ENCODE measurements around the gene SUMO3. TPM values are rescaled to one million over a fixed set of nuclear protein-coding genes. Genes with fewer than 3 reads are reported as not detected.

SUMO3 gene
- total and polyA plus RNA-seq, 2 donors (not counting 1 experiment from before 2014, with no cell fraction given): 96.3 to 190 TPM

DNA sequence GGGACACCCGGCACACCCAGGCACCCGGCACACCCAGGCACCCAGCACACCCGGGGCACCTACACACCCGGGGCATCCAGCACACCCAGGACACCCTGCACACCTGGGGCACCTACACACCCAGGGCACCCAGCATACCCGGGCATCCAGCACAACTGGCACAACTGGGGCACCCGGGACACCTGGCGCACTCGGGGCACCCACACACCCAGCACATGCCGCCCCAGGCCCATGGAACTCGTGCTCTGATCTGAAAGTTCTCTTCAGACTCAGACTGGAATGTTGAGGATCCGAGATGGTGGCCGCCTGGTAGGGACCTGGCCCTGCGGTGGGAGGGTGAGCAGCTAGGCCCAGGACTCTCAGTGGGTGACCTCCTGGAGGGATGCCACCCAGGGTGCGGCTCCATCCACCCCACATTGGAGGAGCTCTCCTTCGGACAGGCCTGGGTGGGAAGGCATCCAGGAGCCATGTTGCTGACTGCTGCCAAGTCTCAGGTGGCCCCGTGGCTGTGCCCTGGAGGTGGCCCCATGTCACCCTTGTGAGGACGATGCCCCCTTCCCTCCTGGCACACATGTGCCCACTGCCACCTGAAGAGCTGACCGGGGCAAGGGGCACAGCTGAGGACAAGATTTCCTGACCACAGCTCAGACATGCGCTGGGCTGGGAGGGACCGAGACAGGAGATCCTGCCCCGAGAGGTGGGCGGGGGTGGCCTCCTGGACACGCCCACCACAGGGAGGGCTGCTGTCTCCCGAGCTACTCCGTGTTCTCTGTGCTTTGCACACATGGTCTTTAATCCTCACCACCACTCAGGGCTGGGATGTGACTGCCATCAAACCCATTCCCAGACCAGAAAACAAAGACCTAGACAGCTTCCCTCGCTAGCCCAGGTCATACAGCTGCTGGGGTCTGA, 53.3 kb downstream of the SUMO3 start:
- H3K9me3 ChIP-seq (ENCODE audit: control insufficient read depth, insufficient read depth, low read depth, low read length): no peaks in the 10 kb centered on the region
- no peaks in the 10 kb centered on the region for H4K20me1 ChIP-seq (ENCODE audit: control insufficient read depth, extremely low read depth, insufficient read depth, low read length)
- no peaks in the 10 kb centered on the region for H3K79me2 ChIP-seq (ENCODE audit: control insufficient read depth, insufficient read depth, low read length)
- no peak overlapping the region for H3K9ac ChIP-seq (ENCODE audit: insufficient read depth, low read length)
- TF ChIP-seq, protein P1, sequence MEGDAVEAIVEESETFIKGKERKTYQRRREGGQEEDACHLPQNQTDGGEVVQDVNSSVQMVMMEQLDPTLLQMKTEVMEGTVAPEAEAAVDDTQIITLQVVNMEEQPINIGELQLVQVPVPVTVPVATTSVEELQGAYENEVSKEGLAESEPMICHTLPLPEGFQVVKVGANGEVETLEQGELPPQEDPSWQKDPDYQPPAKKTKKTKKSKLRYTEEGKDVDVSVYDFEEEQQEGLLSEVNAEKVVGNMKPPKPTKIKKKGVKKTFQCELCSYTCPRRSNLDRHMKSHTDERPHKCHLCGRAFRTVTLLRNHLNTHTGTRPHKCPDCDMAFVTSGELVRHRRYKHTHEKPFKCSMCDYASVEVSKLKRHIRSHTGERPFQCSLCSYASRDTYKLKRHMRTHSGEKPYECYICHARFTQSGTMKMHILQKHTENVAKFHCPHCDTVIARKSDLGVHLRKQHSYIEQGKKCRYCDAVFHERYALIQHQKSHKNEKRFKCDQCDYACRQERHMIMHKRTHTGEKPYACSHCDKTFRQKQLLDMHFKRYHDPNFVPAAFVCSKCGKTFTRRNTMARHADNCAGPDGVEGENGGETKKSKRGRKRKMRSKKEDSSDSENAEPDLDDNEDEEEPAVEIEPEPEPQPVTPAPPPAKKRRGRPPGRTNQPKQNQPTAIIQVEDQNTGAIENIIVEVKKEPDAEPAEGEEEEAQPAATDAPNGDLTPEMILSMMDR (conservative IDR thresholded peaks at IDR 0.05 in 1 of 2, IDR thresholded peaks at IDR 0.05 in 1 of 2; ENCODE audit: low read depth in 1 of 2, low read length in 2 of 2): no peak
- DNase-seq (ENCODE audit: low read depth in 2 of 2): no peak
- H3K27ac ChIP-seq (ENCODE audit: insufficient read depth, low read length): no peak overlapping the region
- peaks cover under 1% of the 10 kb centered on the region for H3K36me3 ChIP-seq (ENCODE audit: control insufficient read depth, insufficient read depth, low read length)
- no peaks in the 10 kb centered on the region for H3K4me1 ChIP-seq (ENCODE audit: control insufficient read depth, extremely low read depth, insufficient read depth, low read length)
- H3K4me2 ChIP-seq (ENCODE audit: extremely low read depth, insufficient read depth, low read length): no peak overlapping the region
- H3K4me3 ChIP-seq (replicated peaks in 1 of 4; ENCODE audit: control extremely low read depth in 1 of 4, insufficient read depth in 1 of 4, low read depth in 3 of 4, low read length in 4 of 4): no peak overlapping the region
- no peak overlapping the region for H2AFZ ChIP-seq (ENCODE audit: low read length)
- H3K27me3 ChIP-seq (ENCODE audit: control insufficient read depth, insufficient read depth, low read length): no peaks in the 10 kb centered on the region

DNA sequence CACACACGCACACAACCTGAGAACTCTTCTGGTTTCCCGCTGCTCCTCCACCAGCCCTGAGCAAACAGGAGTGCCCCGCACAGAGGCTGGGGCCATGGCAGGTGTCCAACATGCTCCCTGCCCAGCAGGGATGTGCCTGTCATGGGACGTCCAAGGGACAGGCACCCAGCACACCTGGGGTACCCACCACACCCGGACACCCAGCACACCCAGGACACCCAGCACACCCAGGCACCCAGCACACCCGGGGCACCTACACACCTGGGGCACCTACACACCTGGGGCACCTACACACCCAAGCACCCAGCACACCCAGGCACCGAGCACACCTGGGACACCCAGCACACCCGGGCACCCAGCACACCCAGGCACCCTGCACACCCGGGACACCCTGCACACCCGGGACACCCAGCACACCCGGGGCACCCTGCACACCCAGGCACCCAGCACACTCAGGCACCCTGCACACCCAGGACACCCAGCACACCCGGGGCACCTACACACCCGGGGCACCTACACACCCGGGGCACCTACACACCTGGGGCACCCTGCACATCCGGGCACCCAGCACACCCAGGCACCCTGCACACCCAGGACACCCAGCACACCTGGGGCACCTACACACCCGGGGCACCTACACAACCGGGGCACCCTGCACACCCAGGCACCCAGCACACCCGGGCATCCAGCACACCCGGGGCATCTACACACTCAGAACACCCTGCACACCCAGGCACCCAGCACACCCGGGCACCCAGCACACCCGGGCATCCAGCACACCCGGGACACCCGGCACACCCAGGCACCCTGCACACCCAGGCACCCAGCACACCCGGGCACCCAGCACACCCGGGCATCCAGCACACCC, 54.2 kb downstream of the SUMO3 start:
- Histone ChIP-seq H3K4me2 (ENCODE audit: extremely low read depth, insufficient read depth, low read length) (no peak overlapping the region), H3K9ac (ENCODE audit: insufficient read depth, low read length) (no peak overlapping the region), H3K4me3 (replicated peaks in 1 of 4; ENCODE audit: control extremely low read depth in 1 of 4, insufficient read depth in 1 of 4, low read depth in 3 of 4, low read length in 4 of 4) (no peak overlapping the region), H2AFZ (ENCODE audit: low read length) (no peak overlapping the region), H3K79me2 (ENCODE audit: control insufficient read depth, insufficient read depth, low read length) (no peaks in the 10 kb centered on the region), H3K27me3 (ENCODE audit: control insufficient read depth, insufficient read depth, low read length) (no peaks in the 10 kb centered on the region), H3K36me3 (ENCODE audit: control insufficient read depth, insufficient read depth, low read length) (no peaks in the 10 kb centered on the region), H4K20me1 (ENCODE audit: control insufficient read depth, extremely low read depth, insufficient read depth, low read length) (no peaks in the 10 kb centered on the region), H3K4me1 (ENCODE audit: control insufficient read depth, extremely low read depth, insufficient read depth, low read length) (no peaks in the 10 kb centered on the region), H3K27ac (ENCODE audit: insufficient read depth, low read length) (no peak overlapping the region), H3K9me3 (ENCODE audit: control insufficient read depth, insufficient read depth, low read depth, low read length) (no peaks in the 10 kb centered on the region)
- no peak for DNase-seq (ENCODE audit: low read depth in 2 of 2)
- TF ChIP-seq EZH2 (IDR thresholded peaks at IDR 0.05; ENCODE audit: low read length, missing control alignments): no peak
- TF ChIP-seq, protein P1 (conservative IDR thresholded peaks at IDR 0.05 in 1 of 2, IDR thresholded peaks at IDR 0.05 in 1 of 2; ENCODE audit: low read depth in 1 of 2, low read length in 2 of 2): no peak

DNA sequence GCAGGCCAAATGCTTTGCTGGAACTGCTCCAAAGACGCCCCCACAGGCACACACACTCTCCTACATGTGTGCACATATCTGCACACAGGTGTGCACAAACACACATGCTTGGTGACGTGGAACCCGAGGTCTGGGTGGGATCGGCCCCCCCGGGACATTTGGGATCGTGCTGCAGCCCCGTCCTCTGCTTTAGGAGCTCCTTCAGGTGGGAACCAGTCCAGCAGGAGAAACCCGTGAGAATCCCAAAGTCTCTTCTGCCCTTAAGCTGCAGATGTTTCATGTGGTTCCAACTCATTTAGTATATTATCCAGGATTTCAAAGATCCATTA, 54.8 kb downstream of the SUMO3 start:
- Histone ChIP-seq H4K20me1 (ENCODE audit: control insufficient read depth, extremely low read depth, insufficient read depth, low read length) (no peaks in the 10 kb centered on the region), H3K4me3 (replicated peaks in 1 of 4; ENCODE audit: control extremely low read depth in 1 of 4, insufficient read depth in 1 of 4, low read depth in 3 of 4, low read length in 4 of 4) (no peak overlapping the region), H3K4me1 (ENCODE audit: control insufficient read depth, extremely low read depth, insufficient read depth, low read length) (no peaks in the 10 kb centered on the region), H3K9ac (ENCODE audit: insufficient read depth, low read length) (no peak overlapping the region), H3K36me3 (ENCODE audit: control insufficient read depth, insufficient read depth, low read length) (no peaks in the 10 kb centered on the region), H3K9me3 (ENCODE audit: control insufficient read depth, insufficient read depth, low read depth, low read length) (no peaks in the 10 kb centered on the region), H2AFZ (ENCODE audit: low read length) (no peak overlapping the region), H3K79me2 (ENCODE audit: control insufficient read depth, insufficient read depth, low read length) (no peaks in the 10 kb centered on the region), H3K27me3 (ENCODE audit: control insufficient read depth, insufficient read depth, low read length) (no peaks in the 10 kb centered on the region), H3K27ac (ENCODE audit: insufficient read depth, low read length) (no peak overlapping the region), H3K4me2 (ENCODE audit: extremely low read depth, insufficient read depth, low read length) (no peak overlapping the region)
- no peak for DNase-seq (ENCODE audit: low read depth in 2 of 2)
- no peak for TF ChIP-seq EZH2 (IDR thresholded peaks at IDR 0.05; ENCODE audit: low read length, missing control alignments)
- TF ChIP-seq, protein P1 (conservative IDR thresholded peaks at IDR 0.05 in 1 of 2, IDR thresholded peaks at IDR 0.05 in 1 of 2; ENCODE audit: low read depth in 1 of 2, low read length in 2 of 2): no peak

All from fibroblast of lung (primary cell).